Measurements from ENCODE around the gene CDCA7L. TPM values are rescaled to one million over a fixed set of nuclear protein-coding genes. Genes with fewer than 3 reads are reported as not detected.

CDCA7L gene
- total and polyA plus RNA-seq, 2 of the 13 experiments (the other 11 are each of a cell fraction or from before 2014, with no cell fraction given) = 2.7 to 4.2 TPM

DNA sequence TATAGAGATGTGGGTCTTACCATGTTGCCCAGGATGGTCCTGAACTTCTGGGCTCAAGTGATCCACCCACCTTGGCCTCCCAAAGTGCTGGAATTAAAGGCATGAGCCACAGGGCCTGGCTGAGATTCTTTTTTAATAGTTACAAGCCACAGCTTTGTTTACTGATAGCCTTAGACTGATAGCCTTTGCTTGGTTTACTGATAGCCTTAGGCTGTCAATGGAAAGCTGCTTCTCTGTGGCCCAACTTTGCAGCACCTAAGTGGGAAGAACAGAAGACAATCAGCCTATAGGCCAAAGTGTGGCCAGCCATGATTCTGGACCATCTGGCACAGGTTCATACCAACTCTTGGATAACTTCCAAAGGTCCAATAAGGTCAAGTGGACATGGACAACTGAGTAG lies 24.1 kb upstream of the CDCA7L start (continued):
- TF ChIP-seq, protein P1, sequence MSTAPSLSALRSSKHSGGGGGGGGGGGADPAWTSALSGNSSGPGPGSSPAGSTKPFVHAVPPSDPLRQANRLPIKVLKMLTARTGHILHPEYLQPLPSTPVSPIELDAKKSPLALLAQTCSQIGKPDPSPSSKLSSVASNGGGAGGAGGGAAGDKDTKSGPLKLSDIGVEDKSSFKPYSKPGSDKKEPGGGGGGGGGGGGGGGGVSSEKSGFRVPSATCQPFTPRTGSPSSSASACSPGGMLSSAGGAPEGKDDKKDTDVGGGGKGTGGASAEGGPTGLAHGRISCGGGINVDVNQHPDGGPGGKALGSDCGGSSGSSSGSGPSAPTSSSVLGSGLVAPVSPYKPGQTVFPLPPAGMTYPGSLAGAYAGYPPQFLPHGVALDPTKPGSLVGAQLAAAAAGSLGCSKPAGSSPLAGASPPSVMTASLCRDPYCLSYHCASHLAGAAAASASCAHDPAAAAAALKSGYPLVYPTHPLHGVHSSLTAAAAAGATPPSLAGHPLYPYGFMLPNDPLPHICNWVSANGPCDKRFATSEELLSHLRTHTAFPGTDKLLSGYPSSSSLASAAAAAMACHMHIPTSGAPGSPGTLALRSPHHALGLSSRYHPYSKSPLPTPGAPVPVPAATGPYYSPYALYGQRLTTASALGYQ (CRISPR knock-in tag; IDR thresholded peaks at IDR 0.05) = no peak
- TF ChIP-seq ZBTB38 (CRISPR knock-in tag; IDR thresholded peaks at IDR 0.05) = no peak

DNA sequence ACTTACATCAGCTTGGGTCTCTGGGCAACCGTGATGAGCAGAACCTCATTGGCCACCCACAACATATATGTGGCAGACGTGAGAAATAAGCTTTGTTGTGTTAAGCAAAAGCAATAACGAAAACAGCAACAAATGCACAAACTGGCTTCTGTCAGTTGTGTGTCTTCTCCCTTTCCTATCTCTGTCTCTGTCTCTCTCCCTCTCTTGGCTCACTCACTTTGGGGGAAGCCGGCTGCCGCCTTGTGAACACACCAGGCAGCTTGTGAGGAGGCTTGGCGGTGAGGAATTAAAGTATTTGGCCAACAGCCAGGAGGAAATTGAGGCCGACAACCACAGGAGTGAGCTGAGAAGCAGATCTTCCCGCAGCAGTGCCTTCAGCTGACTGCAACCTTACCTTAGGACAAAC lies 21.9 kb upstream of the CDCA7L start:
- WGBS (ENCODE audit: low lambda C conversion rate) = 22% methylated on average over 8 of the region's 8 CpGs
- Histone ChIP-seq H3K4me2 (ENCODE audit: low read depth, low read length) (no peak overlapping the region), H3K27me3 (ENCODE audit: control insufficient read depth in 1 of 2, insufficient read depth in 2 of 2, low read length in 2 of 2) (peaks cover 2 to 18% of the 10 kb centered on the region in 2 experiments; a peak in 4 of 5 replicates), H3K36me3 (replicated peaks in 1 of 2; ENCODE audit: control insufficient read depth in 1 of 2, insufficient read depth in 2 of 2, low read length in 2 of 2) (no peaks in the 10 kb centered on the region), H3K9me3 (ENCODE audit: low read length) (no peaks in the 10 kb centered on the region), H3K79me2 (ENCODE audit: insufficient read depth, low read length) (no peaks in the 10 kb centered on the region), H3K27ac (ENCODE audit: extremely low read length, insufficient read depth, low read length) (no peak overlapping the region), H4K20me1 (ENCODE audit: insufficient read depth, low read length) (no peaks in the 10 kb centered on the region), H3K9ac (ENCODE audit: insufficient read depth, low read depth, low read length) (no peak overlapping the region), H2AFZ (ENCODE audit: low read length) (no peak overlapping the region), H3K4me1 (ENCODE audit: insufficient read depth, low read length) (no peaks in the 10 kb centered on the region), H3K4me3 (replicated peaks in 1 of 3; ENCODE audit: insufficient read depth in 1 of 3, low read depth in 2 of 3, low read length in 3 of 3) (no peak overlapping the region)
- in situ Hi-C loops (cut with HindIII; ENCODE audit: extremely low pct_ligation_motif_present, low pct_unique_long_range_greater_than_20kb) (no loop called here), intact Hi-C loops (cut with micrococcal nuclease; ENCODE audit: unreplicated experiment) (no loop called here)
- ATAC-seq (no peak), FAIRE-seq (no peak), DNase-seq (ENCODE audit: low spot score) (no peak)
- ChIA-PET POLR2A (no interaction called here), CTCF (ENCODE audit: low intra/inter-chr PET ratio, low total read pairs) (no interaction called here)
- BruUV-seq (replicated peaks) = no TSS peak
- TF ChIP-seq ZNF17 (CRISPR knock-in tag; IDR thresholded peaks at IDR 0.05) (no peak), FOXK2 (IDR thresholded peaks at IDR 0.05) (no peak), ZNF264 (CRISPR knock-in tag; IDR thresholded peaks at IDR 0.05) (no peak), HDAC1 (CRISPR knock-in tag; IDR thresholded peaks at IDR 0.05) (no peak), RFX5 (IDR thresholded peaks at IDR 0.05; ENCODE audit: low read depth, low read length) (no peak), ZNF12 (CRISPR knock-in tag; IDR thresholded peaks at IDR 0.05) (no peak), HNF4A (CRISPR knock-in tag; IDR thresholded peaks at IDR 0.05) (no peak), CBX1 (IDR thresholded peaks at IDR 0.05; ENCODE audit: low read depth) (no peak), ETV5 (CRISPR knock-in tag; IDR thresholded peaks at IDR 0.05; ENCODE audit: borderline replicate concordance) (no peak)
- TF ChIP-seq, protein P2, sequence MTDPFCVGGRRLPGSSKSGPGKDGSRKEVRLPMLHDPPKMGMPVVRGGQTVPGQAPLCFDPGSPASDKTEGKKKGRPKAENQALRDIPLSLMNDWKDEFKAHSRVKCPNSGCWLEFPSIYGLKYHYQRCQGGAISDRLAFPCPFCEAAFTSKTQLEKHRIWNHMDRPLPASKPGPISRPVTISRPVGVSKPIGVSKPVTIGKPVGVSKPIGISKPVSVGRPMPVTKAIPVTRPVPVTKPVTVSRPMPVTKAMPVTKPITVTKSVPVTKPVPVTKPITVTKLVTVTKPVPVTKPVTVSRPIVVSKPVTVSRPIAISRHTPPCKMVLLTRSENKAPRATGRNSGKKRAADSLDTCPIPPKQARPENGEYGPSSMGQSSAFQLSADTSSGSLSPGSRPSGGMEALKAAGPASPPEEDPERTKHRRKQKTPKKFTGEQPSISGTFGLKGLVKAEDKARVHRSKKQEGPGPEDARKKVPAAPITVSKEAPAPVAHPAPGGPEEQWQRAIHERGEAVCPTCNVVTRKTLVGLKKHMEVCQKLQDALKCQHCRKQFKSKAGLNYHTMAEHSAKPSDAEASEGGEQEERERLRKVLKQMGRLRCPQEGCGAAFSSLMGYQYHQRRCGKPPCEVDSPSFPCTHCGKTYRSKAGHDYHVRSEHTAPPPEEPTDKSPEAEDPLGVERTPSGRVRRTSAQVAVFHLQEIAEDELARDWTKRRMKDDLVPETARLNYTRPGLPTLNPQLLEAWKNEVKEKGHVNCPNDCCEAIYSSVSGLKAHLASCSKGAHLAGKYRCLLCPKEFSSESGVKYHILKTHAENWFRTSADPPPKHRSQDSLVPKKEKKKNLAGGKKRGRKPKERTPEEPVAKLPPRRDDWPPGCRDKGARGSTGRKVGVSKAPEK (CRISPR knock-in tag; IDR thresholded peaks at IDR 0.05; ENCODE audit: borderline replicate concordance) = no peak
- TF ChIP-seq, protein P3, sequence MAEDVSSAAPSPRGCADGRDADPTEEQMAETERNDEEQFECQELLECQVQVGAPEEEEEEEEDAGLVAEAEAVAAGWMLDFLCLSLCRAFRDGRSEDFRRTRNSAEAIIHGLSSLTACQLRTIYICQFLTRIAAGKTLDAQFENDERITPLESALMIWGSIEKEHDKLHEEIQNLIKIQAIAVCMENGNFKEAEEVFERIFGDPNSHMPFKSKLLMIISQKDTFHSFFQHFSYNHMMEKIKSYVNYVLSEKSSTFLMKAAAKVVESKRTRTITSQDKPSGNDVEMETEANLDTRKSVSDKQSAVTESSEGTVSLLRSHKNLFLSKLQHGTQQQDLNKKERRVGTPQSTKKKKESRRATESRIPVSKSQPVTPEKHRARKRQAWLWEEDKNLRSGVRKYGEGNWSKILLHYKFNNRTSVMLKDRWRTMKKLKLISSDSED (CRISPR knock-in tag; IDR thresholded peaks at IDR 0.05) = no peak
- TF ChIP-seq, protein P4, sequence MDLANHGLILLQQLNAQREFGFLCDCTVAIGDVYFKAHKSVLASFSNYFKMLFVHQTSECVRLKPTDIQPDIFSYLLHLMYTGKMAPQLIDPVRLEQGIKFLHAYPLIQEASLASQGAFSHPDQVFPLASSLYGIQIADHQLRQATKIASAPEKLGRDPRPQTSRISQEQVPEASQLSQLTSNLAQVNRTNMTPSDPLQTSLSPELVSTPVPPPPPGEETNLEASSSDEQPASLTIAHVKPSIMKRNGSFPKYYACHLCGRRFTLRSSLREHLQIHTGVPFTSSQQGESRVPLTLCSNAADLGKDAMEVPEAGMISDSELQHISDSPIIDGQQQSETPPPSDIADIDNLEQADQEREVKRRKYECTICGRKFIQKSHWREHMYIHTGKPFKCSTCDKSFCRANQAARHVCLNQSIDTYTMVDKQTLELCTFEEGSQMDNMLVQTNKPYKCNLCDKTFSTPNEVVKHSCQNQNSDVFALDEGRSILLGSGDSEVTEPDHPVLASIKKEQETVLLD (CRISPR knock-in tag; IDR thresholded peaks at IDR 0.05; ENCODE audit: low read depth) = no peak
- TF ChIP-seq, protein P5, sequence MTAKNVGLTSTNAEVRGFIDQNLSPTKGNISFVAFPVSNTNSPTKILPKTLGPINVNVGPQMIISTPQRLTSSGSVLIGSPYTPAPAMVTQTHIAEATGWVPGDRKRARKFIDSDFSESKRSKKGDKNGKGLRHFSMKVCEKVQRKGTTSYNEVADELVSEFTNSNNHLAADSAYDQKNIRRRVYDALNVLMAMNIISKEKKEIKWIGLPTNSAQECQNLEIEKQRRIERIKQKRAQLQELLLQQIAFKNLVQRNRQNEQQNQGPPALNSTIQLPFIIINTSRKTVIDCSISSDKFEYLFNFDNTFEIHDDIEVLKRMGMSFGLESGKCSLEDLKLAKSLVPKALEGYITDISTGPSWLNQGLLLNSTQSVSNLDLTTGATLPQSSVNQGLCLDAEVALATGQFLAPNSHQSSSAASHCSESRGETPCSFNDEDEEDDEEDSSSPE (CRISPR knock-in tag; IDR thresholded peaks at IDR 0.05) = no peak
